H9 (cell line): ENCODE measurements around the gene LSM4. TPM values are rescaled to one million over a fixed set of nuclear protein-coding genes. Genes with fewer than 3 reads are reported as not detected.

Experiments used
- DNase-seq: peaks from one replicate; pipeline ENCODE4 v3.0.0-alpha.2; 2017
- H2AFZ ChIP-seq: one replicate; pipeline ENCODE4 v1.6.1; 2013; ENCODE audit warnings: mild to moderate bottlenecking, low read length, control low read depth, moderate library complexity
- H2AK5ac ChIP-seq: 2 replicates; pipeline ENCODE4 v1.6.1; 2013; ENCODE audit warnings: low read length, control low read depth, mixed read lengths; ENCODE audit not compliant: insufficient read length
- H2BK120ac ChIP-seq: one replicate; pipeline ENCODE4 v1.6.1; 2013; ENCODE audit warnings: low read depth, mild to moderate bottlenecking, low read length, control low read depth, inconsistent platforms; ENCODE audit not compliant: poor library complexity, severe bottlenecking
- H2BK12ac ChIP-seq: 2 replicates; pipeline ENCODE4 v1.6.1; 2013; ENCODE audit warnings: low read length, control low read depth, mixed read lengths, low read depth; ENCODE audit not compliant: insufficient read length
- H2BK15ac ChIP-seq: 2 replicates; pipeline ENCODE4 v1.6.1; 2013; ENCODE audit warnings: low read depth, low read length, control low read depth
- H2BK20ac ChIP-seq: one replicate; pipeline ENCODE4 v1.6.1; 2013; ENCODE audit warnings: low read depth, mild to moderate bottlenecking, low read length, control low read depth, inconsistent platforms; ENCODE audit not compliant: poor library complexity, severe bottlenecking
- H2BK5ac ChIP-seq: 2 replicates; pipeline ENCODE4 v1.6.1; 2013; ENCODE audit warnings: low read length, control low read depth, mixed read lengths; ENCODE audit not compliant: insufficient read length
- H3K14ac ChIP-seq: 2 replicates; pipeline ENCODE4 v1.6.1; 2013; ENCODE audit warnings: low read length, control low read depth; ENCODE audit not compliant: insufficient read depth
- H3K18ac ChIP-seq: 2 replicates; pipeline ENCODE4 v1.6.1; 2013; ENCODE audit warnings: low read depth, mild to moderate bottlenecking, mixed read lengths, low read length, control low read depth; ENCODE audit not compliant: insufficient read length
- H3K23ac ChIP-seq: 2 replicates; pipeline ENCODE4 v1.6.1; 2013; ENCODE audit warnings: low read length, control low read depth, mixed read lengths, low read depth; ENCODE audit not compliant: insufficient read length
- H3K23me2 ChIP-seq: 2 replicates; pipeline ENCODE4 v1.6.1; 2013; ENCODE audit warnings: low read depth, mild to moderate bottlenecking, mixed read lengths, low read length, control low read depth; ENCODE audit not compliant: insufficient read length, poor library complexity, severe bottlenecking
- H3K27ac ChIP-seq: 2 replicates; pipeline ENCODE4 v1.5.1; 2013; ENCODE audit warnings: low read length, control low read depth, mixed read lengths, low read depth; ENCODE audit not compliant: insufficient read length
- H3K27me3 ChIP-seq: 2 replicates; pipeline ENCODE4 v1.6.1; 2013; ENCODE audit warnings: low read length, control low read depth, inconsistent platforms; ENCODE audit not compliant: insufficient read depth
- H3K4ac ChIP-seq: 2 replicates; pipeline ENCODE4 v1.6.1; 2013; ENCODE audit warnings: low read depth, mild to moderate bottlenecking, control low read depth, inconsistent platforms, low read length, moderate library complexity
- H3K4me1 ChIP-seq: 2 replicates; pipeline ENCODE4 v1.6.1; 2013; ENCODE audit warnings: low read length, control low read depth, inconsistent platforms; ENCODE audit not compliant: insufficient read depth
- H3K4me2 ChIP-seq: 2 replicates; pipeline ENCODE4 v1.6.1; 2013; ENCODE audit warnings: low read length, control low read depth, mixed read lengths; ENCODE audit not compliant: insufficient read length, insufficient read depth
- H3K56ac ChIP-seq: 2 replicates; pipeline ENCODE4 v1.6.1; 2013; ENCODE audit warnings: low read depth, mild to moderate bottlenecking, mixed read lengths, low read length, control low read depth; ENCODE audit not compliant: insufficient read length
- H3K79me1 ChIP-seq: 2 replicates; pipeline ENCODE4 v1.6.1; 2013; ENCODE audit warnings: low read depth, mild to moderate bottlenecking, moderate library complexity, low read length, control low read depth, inconsistent platforms; ENCODE audit not compliant: insufficient read depth, poor library complexity, severe bottlenecking
- H3K79me2 ChIP-seq: 2 replicates; pipeline ENCODE4 v1.6.1; 2013; ENCODE audit warnings: low read length, control low read depth, inconsistent platforms; ENCODE audit not compliant: insufficient read depth
- H3K9ac ChIP-seq: 2 replicates; pipeline ENCODE4 v1.6.1; 2013; ENCODE audit warnings: low read length, control low read depth, mixed read lengths; ENCODE audit not compliant: insufficient read length; ENCODE audit errors: extremely low read depth
- H3K9me3 ChIP-seq: one replicate; pipeline ENCODE4 v1.6.1; 2013; ENCODE audit warnings: low read depth, low read length, inconsistent platforms; ENCODE audit not compliant: control insufficient read depth
- H3T11ph ChIP-seq: one replicate; pipeline ENCODE4 v1.6.1; 2013; ENCODE audit warnings: mild to moderate bottlenecking, low read length, control low read depth, inconsistent platforms
- H4K20me1 ChIP-seq: one replicate; pipeline ENCODE4 v1.6.1; 2013; ENCODE audit not compliant: control insufficient read depth, insufficient read length, insufficient read depth
- H4K5ac ChIP-seq: 2 replicates; pipeline ENCODE4 v1.6.1; 2013; ENCODE audit warnings: low read depth, mild to moderate bottlenecking, mixed read lengths, low read length, control low read depth; ENCODE audit not compliant: insufficient read length
- H4K8ac ChIP-seq: replicated peaks from 2 replicates; pipeline ENCODE4 v1.6.1; 2013; ENCODE audit warnings: low read length, control low read depth, mixed read lengths, low read depth; ENCODE audit not compliant: insufficient read length
- H4K91ac ChIP-seq: 2 replicates; pipeline ENCODE4 v1.6.1; 2013; ENCODE audit warnings: low read depth, mild to moderate bottlenecking, moderate library complexity, mixed read lengths, low read length, control low read depth; ENCODE audit not compliant: insufficient read length
- H3K27ac Mint-ChIP-seq, 3 experiments: 2 replicates in 2 of 3; 3 replicates in 1 of 3; pipeline ENCODE4 v1.8.0; 2020 to 2021; ENCODE audit warnings: mixed read lengths in 3 of 3, mild to moderate bottlenecking in 1 of 3, moderate library complexity in 1 of 3
- H3K27me3 Mint-ChIP-seq: 2 replicates; pipeline ENCODE4 v1.8.0; 2021; ENCODE audit warnings: low read depth, mild to moderate bottlenecking, moderate library complexity, mixed read lengths
- H3K36me3 Mint-ChIP-seq, 3 experiments: 2 replicates in 2 of 3; 3 replicates in 1 of 3; pipeline ENCODE4 v1.8.0; 2020 to 2021; ENCODE audit warnings: low read depth in 3 of 3, mixed read lengths in 3 of 3; ENCODE audit not compliant: insufficient read depth in 1 of 3
- H3K4me1 Mint-ChIP-seq, 2 experiments: 2 replicates each; pipeline ENCODE4 v1.8.0; 2020; ENCODE audit warnings: mixed read lengths in 2 of 2
- H3K4me3 Mint-ChIP-seq, 2 experiments: 2 replicates in 1 of 2; 3 replicates in 1 of 2; pipeline ENCODE4 v1.8.0; 2020 to 2021; ENCODE audit warnings: mild to moderate bottlenecking in 2 of 2, mixed read lengths in 2 of 2, moderate library complexity in 1 of 2
- H3K9me3 Mint-ChIP-seq, 2 experiments: 2 replicates in 1 of 2; 3 replicates in 1 of 2; pipeline ENCODE4 v1.8.0; 2020; ENCODE audit warnings: mild to moderate bottlenecking in 2 of 2, mixed read lengths in 2 of 2, moderate library complexity in 1 of 2
- CTCF ChIP-seq: fragments of 200-600 bp; sonication (generic); conservative IDR thresholded peaks from 3 replicates; pipeline ENCODE4 v1.8.0; 2021; ENCODE audit warnings: antibody characterized with exemption, mild to moderate bottlenecking
- WGBS: extraction: QIAGEN DNeasy Blood & Tissue Kit; methylation state at CpG from one replicate; pipeline ENCODE4 v1.1.7; 2013; ENCODE audit warnings: missing lambda C conversion rate, low lambda C conversion rate, mixed read lengths; ENCODE audit not compliant: insufficient read length; ENCODE audit errors: extremely low coverage; 5-methylcytosine and 5-hydroxymethylcytosine counted together
- total RNA-seq: library from RNA; stranded (reverse); gene quantifications from 2 replicates; pipeline ENCODE4 v1.2.1, GENCODE V29; 2021

The LSM4 gene
- total RNA-seq, 1 experiment from 2014 or later = 342 TPM

GRCh38 chr19:18289471-18290301, 33.2 kb downstream of the LSM4 start:
- no CpG with 5 or more reads among the region's 12 CpGs for WGBS
- H3K4me1 Mint-ChIP-seq = peaks cover 49 to 57% of the 10 kb centered on the region in 2 experiments
- Histone ChIP-seq H4K8ac (no peak overlapping the region), H2AK5ac (no peak overlapping the region), H2BK5ac (no peak overlapping the region), H3K56ac (no peak overlapping the region), H3K27ac (no peak overlapping the region), H2AFZ (no peak overlapping the region), H4K5ac (no peak overlapping the region), H3K79me2 (no peaks in the 10 kb centered on the region), H3K9ac (no peak overlapping the region), H3K14ac (no peak overlapping the region; the same call in 1 of the 2 replicates), H3K23me2 (peaks cover 18% of the 10 kb centered on the region), H3K18ac (no peak overlapping the region), H4K20me1 (no peaks in the 10 kb centered on the region), H3K9me3 (no peaks in the 10 kb centered on the region), H2BK120ac (no peak overlapping the region), H3K4ac (no peak overlapping the region), H3K79me1 (no peaks in the 10 kb centered on the region), H3T11ph (no peak overlapping the region), H3K23ac (no peak overlapping the region), H3K4me1 (peaks cover 2% of the 10 kb centered on the region; the same call in 1 of the 2 replicates), H3K27me3 (no peaks in the 10 kb centered on the region), H2BK20ac (no peak overlapping the region), H2BK15ac (no peak overlapping the region), H4K91ac (no peak overlapping the region), H2BK12ac (no peak overlapping the region), H3K4me2 (no peak overlapping the region)
- peak overlapping the region in 1 of 2 experiments; percentile 48; a peak in 1 of 5 replicates for H3K4me3 Mint-ChIP-seq
- peaks cover 8% of the 10 kb centered on the region for H3K27me3 Mint-ChIP-seq
- no peaks in the 10 kb centered on the region; a peak in 1 of 7 replicates for H3K36me3 Mint-ChIP-seq
- DNase-seq = no peak
- no peak for TF ChIP-seq CTCF
- H3K27ac Mint-ChIP-seq = no peak overlapping the region
- H3K9me3 Mint-ChIP-seq = no peaks in the 10 kb centered on the region; a peak in 1 of 5 replicates
